Gastroesophageal sphincter (tissue), 3 donors: Measurements from ENCODE around the gene SSR4.

Experiments used
- POLR2A ChIP-seq, 2 donors: fragments of 450-650 bp; IDR thresholded peaks; one replicate each; pipeline ENCODE4 v1.6.1; 2017; ENCODE audit warnings: antibody characterized with exemption in 2 of 2, mild to moderate bottlenecking in 2 of 2, moderate library complexity in 1 of 2
- POLR2AphosphoS5 ChIP-seq: sonication (generic); formaldehyde crosslinking; IDR thresholded peaks from one replicate; pipeline ENCODE4 v1.6.1; 2017; ENCODE audit warnings: antibody characterized with exemption
- TF ChIP-seq, protein P1 (sequence below), 4 experiments: fragments of 200-600 bp in 2 of 4; fragments of 450-650 bp in 2 of 4; sonication (generic) in 1 of 4; IDR thresholded peaks; one replicate each; pipeline ENCODE4 v1.5.1; 2017 to 2019; ENCODE audit warnings: antibody characterized with exemption in 4 of 4, mild to moderate bottlenecking in 2 of 4, moderate library complexity in 2 of 4

DNA sequence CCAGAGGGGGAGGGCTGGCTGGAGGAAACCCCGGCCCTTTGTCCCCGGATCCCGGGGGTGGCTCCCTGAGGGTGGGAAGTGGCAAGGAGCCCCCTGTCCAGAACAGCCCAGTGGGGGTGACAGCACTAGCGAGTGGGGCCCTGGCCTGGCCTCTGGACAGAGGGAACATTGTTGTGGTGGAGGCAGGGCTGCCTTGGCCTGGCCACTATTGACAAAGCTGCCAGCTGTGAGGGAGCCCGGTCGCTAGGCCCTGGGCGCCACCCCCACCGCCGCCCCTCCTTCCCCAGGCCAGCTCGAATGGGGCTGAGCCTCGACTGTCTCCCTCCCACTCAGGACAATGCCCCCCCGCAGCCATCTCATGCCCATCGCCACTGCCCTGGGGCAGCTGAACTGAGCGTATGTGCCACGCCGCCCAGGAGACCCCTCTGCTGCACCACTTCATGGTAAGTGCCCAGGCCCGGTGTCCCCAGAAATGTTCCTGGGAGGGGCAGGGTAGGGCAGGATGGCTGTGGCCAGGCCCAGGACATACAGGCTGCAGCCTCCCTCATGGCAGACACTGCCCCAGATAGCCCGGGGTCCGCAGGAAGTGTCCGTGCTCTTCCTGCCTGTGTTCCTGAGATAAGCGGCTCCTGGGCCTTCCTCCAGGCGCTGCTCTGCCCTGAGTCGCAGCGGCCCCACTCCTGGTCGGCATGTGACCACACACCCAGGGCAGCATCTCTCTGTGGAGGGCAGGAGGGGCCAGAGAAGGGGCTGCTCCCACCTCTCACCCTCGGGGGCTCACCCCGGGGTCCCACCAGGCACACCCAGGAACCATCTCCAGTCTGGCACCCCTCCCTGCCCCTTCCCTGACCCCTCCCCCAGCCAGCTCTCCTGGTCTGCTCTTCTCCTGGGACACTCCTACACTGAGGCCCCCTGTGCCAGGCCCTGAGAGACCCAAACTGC is 29.1 kb upstream of the SSR4 start:
- TF ChIP-seq POLR2A (IDR thresholded peaks at IDR 0.05) (no peak), POLR2AphosphoS5 (no peak)
- TF ChIP-seq, protein P1, sequence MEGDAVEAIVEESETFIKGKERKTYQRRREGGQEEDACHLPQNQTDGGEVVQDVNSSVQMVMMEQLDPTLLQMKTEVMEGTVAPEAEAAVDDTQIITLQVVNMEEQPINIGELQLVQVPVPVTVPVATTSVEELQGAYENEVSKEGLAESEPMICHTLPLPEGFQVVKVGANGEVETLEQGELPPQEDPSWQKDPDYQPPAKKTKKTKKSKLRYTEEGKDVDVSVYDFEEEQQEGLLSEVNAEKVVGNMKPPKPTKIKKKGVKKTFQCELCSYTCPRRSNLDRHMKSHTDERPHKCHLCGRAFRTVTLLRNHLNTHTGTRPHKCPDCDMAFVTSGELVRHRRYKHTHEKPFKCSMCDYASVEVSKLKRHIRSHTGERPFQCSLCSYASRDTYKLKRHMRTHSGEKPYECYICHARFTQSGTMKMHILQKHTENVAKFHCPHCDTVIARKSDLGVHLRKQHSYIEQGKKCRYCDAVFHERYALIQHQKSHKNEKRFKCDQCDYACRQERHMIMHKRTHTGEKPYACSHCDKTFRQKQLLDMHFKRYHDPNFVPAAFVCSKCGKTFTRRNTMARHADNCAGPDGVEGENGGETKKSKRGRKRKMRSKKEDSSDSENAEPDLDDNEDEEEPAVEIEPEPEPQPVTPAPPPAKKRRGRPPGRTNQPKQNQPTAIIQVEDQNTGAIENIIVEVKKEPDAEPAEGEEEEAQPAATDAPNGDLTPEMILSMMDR (IDR thresholded peaks at IDR 0.05), result no peak
